HepG2 (cell line): ENCODE measurements around the gene SREBF1. TPM values are rescaled to one million over a fixed set of nuclear protein-coding genes. Genes with fewer than 3 reads are reported as not detected.
A peak's percentile ranks its signal among the peaks of the same experiment; 100 is the strongest.

ENCODE experiments used
- ARID5B ChIP-seq: IDR thresholded peaks from 2 replicates; pipeline ENCODE4 v1.4.0; 2020; ENCODE audit warnings: mild to moderate bottlenecking, missing genetic modification reagents
- BCL6 ChIP-seq: IDR thresholded peaks from 2 replicates; pipeline ENCODE4 v1.6.1; 2016; ENCODE audit warnings: missing genetic modification reagents, missing compliant biosample characterization
- DMTF1 ChIP-seq: sonication (generic); formaldehyde crosslinking; IDR thresholded peaks from 2 replicates; pipeline ENCODE4 v1.4.0; 2020; ENCODE audit warnings: mild to moderate bottlenecking, missing genetic modification reagents
- JUN ChIP-seq: sonication (generic); formaldehyde crosslinking; IDR thresholded peaks from 2 replicates; pipeline ENCODE4 v1.4.0; 2020; ENCODE audit warnings: mild to moderate bottlenecking, missing genetic modification reagents
- JUND ChIP-seq: sonication (generic); formaldehyde crosslinking; IDR thresholded peaks from 2 replicates; pipeline ENCODE4 v1.8.0; 2022; ENCODE audit warnings: mild to moderate bottlenecking, missing genetic modification reagents
- KDM1A ChIP-seq: IDR thresholded peaks from 2 replicates; pipeline ENCODE4 v1.6.1; 2016; ENCODE audit warnings: missing compliant biosample characterization
- MAZ ChIP-seq, 2 experiments: sonication (generic) in 1 of 2; formaldehyde crosslinking in 1 of 2; IDR thresholded peaks; 2 replicates each; pipeline versions ENCODE4 v1.5.0 to v1.6.1; 2012 to 2020; ENCODE audit warnings: low read depth in 2 of 2, mild to moderate bottlenecking in 2 of 2, borderline replicate concordance in 1 of 2, improper control_type of control experiment in 1 of 2, low read length in 1 of 2, missing genetic modification reagents in 1 of 2, moderate library complexity in 1 of 2
- TMF1 ChIP-seq: sonication (generic); formaldehyde crosslinking; IDR thresholded peaks from 2 replicates; pipeline ENCODE4 v1.8.1; 2022; ENCODE audit warnings: low read depth, missing genetic modification reagents
- ZFP91 ChIP-seq: sonication (generic); formaldehyde crosslinking; IDR thresholded peaks from 2 replicates; pipeline ENCODE4 v1.9.0; 2022; ENCODE audit warnings: missing genetic modification reagents, mild to moderate bottlenecking, borderline replicate concordance
- ZNF205 ChIP-seq: IDR thresholded peaks from 2 replicates; pipeline ENCODE4 v1.6.1; 2018; ENCODE audit warnings: missing biosample characterization, missing genetic modification reagents
- ZNF317 ChIP-seq: sonication (generic); formaldehyde crosslinking; IDR thresholded peaks from 2 replicates; pipeline ENCODE4 v1.5.0; 2020; ENCODE audit warnings: mild to moderate bottlenecking, missing genetic modification reagents
- ZNF350 ChIP-seq: sonication (generic); formaldehyde crosslinking; IDR thresholded peaks from 2 replicates; pipeline ENCODE4 v1.4.0; 2020; ENCODE audit warnings: mild to moderate bottlenecking, low read depth, missing genetic modification reagents, borderline replicate concordance
- ZNF383 ChIP-seq: sonication (generic); formaldehyde crosslinking; IDR thresholded peaks from 2 replicates; pipeline ENCODE4 v1.4.0; 2020; ENCODE audit warnings: missing genetic modification reagents, mild to moderate bottlenecking, borderline replicate concordance
- ZNF766 ChIP-seq: sonication (generic); formaldehyde crosslinking; IDR thresholded peaks from 2 replicates; pipeline ENCODE4 v1.5.0; 2020; ENCODE audit warnings: missing genetic modification reagents, borderline replicate concordance
- ZNF788 ChIP-seq: sonication (generic); formaldehyde crosslinking; IDR thresholded peaks from 2 replicates; pipeline ENCODE4 v1.5.0; 2020; ENCODE audit warnings: mild to moderate bottlenecking, missing genetic modification reagents, borderline replicate concordance
- ZNF878 ChIP-seq: sonication (generic); formaldehyde crosslinking; IDR thresholded peaks from 2 replicates; pipeline ENCODE4 v1.8.1; 2023; ENCODE audit warnings: mild to moderate bottlenecking, missing genetic modification reagents, moderate library complexity
- polyA plus RNA-seq, 8 experiments: library from polyadenylated mRNA; depleted of rRNA in 3 of 8; stranded (reverse) in 7 of 8; unstranded in 1 of 8; fragments of >200 nt; fragmentation: Illumina TruSeq in 4 of 8; extraction: Trizol in 4 of 8; gene quantifications; 2 replicates each; pipeline versions ENCODE4 v1.2.1 to v1.2.3, GENCODE V29; 2011 to 2016; ENCODE audit warnings: low read depth in 4 of 8, missing spikeins in 1 of 8, mixed read lengths in 1 of 8; ENCODE audit not compliant: insufficient read depth in 1 of 8
- total RNA-seq, 5 experiments: library from RNA; depleted of rRNA; stranded (reverse); fragments of >200 nt; fragmentation: Illumina TruSeq; extraction: Trizol; gene quantifications; 2 replicates each; pipeline ENCODE4 v1.2.3, GENCODE V29; 2016; ENCODE audit warnings: low read depth in 1 of 5

SREBF1 gene
- total and polyA plus RNA-seq, 2 of the 13 experiments (the other 11 are each of a cell fraction or from before 2014, with no cell fraction given): 34.3 to 38.0 TPM

- TF ChIP-seq ARID5B (CRISPR knock-in tag) (peak; percentile 40; the same call in 1 of the 2 replicates), ZNF766 (peak; percentile 44; the same call in 1 of the 2 replicates), ZNF350 (no peak; the same call in 1 of the 2 replicates), ZNF788 (CRISPR knock-in tag) (no peak), ZNF878 (CRISPR knock-in tag) (no peak), JUND (CRISPR knock-in tag) (no peak), ZFP91 (CRISPR knock-in tag) (peak; percentile 41; the same call in 1 of the 2 replicates), DMTF1 (no peak), MAZ (IDR thresholded peaks at IDR 0.05; ENCODE audit: borderline replicate concordance, low read depth, low read length) (peak; percentile 50; the same call in 1 of the 2 replicates), MAZ (CRISPR knock-in tag; IDR thresholded peaks at IDR 0.05; ENCODE audit: low read depth) (peak; percentile 78; the same call in 1 of the 2 replicates), ZNF317 (peak; percentile 64; the same call in 1 of the 2 replicates), ZNF205 (CRISPR knock-in tag) (peak; percentile 90), BCL6 (CRISPR knock-in tag) (peak; percentile 24; the same call in 1 of the 2 replicates), KDM1A (peak; percentile 99), TMF1 (CRISPR knock-in tag) (peak; percentile 70; the same call in 1 of the 2 replicates), ZNF383 (0 out of 2 replicates have a peak, but pooled peaks have one; percentile 49), JUN (peak; percentile 56; the same call in 1 of the 2 replicates)
These were observed 3.3 kb upstream of the SREBF1 start (continued) for GRCh38 chr17:17839791-17840707.
